Measurements from ENCODE around the gene KANSL1. TPM values are rescaled to one million over a fixed set of nuclear protein-coding genes. Genes with fewer than 3 reads are reported as not detected.

Gene KANSL1
- total RNA-seq, 1 experiment from 2014 or later, result 24.9 TPM

DNA sequence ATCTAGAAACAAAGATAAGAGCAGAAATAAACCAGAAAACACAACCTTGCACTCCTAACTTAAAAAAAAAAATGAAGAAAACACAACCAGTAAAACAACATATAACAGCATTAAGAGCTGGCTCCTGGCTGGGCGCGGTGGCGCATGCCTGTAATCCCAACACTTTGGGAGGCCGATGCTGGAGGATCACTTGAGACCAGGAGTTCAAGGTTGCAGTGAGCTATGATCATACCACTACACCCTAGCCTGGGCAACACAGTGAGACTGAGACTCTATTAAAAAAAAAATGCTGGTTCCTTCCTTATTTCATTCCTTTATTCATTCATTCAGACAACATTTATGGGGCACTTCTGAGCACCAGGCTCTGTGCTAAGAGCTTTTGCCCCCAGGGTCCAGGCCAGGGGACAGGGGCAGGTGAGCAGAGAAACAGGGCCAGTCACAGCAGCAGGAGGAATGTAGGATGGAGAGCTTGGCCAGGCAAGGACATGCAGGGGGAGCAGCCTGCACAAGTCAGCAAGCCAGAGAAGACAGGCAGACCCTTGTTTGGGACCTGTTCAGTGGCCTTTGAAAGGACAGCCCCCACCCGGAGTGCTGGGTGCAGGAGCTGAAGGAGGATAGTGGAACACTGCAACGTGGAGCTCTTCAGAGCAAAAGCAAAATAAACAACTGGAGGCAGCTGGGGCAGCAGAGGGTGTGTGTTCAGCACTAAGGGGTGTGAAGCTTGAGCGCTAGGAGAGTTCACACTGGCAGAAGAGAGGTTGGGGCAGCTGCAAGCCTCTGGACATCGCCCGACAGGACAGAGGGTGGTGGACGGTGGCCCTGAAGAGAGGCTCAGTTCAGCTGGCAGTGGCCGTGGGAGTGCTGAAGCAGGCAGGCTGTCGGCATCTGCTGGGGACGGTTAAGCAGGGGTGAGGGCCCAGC is 191.6 kb downstream of the KANSL1 start:
- no peak for DNase-seq (ENCODE audit: low spot score)

DNA sequence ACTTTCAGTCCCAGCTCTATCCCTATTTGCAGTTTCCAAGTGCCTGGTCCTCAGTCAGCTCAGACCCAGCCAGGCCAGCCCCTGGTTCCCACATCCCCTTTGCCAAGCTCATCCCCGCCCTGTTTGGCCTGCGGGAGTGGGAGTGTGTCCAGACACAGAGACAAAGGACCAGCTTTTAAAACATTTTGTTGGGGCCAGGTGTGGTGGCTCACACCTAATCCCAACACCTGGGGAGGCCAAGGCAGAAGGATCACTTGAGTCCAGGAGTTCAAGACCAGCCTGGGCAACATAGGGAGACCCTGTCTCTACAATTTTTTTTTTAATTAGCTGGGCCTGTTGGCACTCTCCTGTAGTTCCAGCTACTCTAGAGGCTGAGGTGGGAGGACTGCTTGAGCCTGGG is 192.5 kb downstream of the KANSL1 start:
- no peak for DNase-seq (ENCODE audit: low spot score)

DNA sequence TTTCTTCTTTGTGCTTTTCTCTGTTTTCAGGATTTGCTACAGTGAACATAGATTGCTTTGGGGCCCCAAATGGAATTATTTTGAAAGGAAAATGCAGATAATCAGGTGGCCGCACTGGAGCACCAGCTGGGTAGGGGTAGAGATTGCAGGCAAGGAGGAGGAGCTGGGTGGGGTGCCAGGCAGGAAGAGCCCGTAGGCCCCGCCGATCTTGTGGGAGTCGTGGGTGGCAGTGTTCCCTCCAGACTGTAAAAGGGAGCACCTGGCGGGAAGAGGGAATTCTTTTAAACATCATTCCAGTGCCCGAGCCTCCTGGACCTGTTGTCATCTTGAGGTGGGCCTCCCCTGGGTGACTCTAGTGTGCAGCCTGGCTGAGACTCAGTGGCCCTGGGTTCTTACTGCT is 192.9 kb downstream of the KANSL1 start:
- no peak for DNase-seq (ENCODE audit: low spot score)

DNA sequence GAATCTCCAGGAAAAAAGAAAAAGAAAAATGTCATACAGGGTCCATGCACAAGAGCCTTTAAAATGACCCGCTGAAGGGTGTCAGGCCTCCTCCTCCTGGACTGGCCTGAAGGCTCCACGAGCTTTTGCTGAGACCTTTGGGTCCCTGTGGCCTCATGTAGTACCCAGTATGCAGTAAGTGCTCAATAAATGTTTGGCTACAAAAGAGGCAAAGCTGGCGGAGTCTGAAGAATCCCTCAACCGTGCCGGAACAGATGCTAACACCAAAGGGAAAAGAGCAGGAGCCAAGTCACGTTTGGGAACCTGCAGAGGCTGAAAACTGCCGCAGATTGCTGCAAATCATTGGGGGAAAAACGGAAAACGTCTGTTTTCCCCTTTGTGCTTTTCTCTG is 193.3 kb downstream of the KANSL1 start:
- DNase-seq (ENCODE audit: low spot score), result no peak

DNA sequence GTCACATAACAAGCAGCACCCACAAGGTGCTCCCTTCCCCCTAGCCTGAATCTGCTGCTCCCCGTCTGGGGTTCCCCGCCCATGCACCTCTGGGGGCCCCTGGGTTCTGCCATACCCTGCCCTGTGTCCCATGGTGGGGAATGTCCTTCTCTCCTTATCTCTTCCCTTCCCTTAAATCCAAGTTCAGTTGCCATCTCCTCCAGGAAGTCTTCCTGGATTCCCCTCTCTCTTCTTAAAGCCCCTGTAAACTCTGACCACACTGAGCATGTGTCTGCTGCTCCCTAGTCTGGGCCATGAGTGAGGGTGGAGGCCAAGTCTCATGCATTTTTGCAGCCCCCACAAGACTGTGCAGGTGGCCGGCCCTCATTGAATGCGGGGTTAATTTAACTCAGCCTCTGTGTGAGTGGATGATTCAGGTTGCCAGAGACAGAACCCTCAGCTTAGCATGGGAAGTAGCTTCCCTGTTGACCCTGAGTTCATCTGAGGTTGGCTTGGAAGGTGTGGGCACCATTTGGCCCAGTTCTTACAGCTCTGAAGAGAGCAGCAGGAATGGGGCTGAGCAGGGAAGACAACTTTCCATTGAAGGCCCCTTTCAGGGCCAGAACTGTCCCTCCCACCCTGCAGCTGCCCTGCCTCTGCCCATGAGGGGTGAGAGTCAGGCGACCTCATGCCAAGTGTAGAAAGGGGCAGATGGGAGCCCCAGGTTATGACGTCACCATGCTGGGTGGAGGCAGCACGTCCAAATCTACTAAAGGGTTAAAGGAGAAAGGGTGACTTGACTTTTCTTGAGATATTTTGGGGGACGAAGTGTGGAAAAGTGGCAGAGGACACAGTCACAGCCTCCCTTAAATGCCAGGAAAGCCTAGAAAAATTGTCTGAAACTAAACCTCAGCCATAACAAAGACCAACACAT is 194.0 kb downstream of the KANSL1 start, which contains the start of gene STH:
STH (plus strand) TSS at position 264 of the 913 bp plus-strand sequence; CDS start at position 294, 30 bp downstream.
- DNase-seq (ENCODE audit: low spot score), result no peak

DNA sequence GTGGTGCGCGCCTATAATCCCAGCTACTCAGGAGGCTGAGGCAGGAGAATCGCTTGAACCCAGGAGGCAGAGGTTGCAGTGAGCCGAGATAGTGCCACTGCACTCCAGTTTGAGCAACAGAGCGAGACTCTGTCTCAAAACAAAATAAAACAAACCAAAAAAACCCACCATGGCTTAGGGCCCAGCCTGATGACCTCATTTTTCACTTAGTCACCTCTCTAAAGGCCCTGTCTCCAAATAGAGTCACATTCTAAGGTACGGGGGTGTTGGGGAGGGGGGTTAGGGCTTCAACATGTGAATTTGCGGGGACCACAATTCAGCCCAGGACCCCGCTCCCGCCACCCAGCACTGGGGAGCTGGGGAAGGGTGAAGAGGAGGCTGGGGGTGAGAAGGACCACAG is 195.6 kb downstream of the KANSL1 start:
- peak; percentile 22 for DNase-seq (ENCODE audit: low spot score)

DNA sequence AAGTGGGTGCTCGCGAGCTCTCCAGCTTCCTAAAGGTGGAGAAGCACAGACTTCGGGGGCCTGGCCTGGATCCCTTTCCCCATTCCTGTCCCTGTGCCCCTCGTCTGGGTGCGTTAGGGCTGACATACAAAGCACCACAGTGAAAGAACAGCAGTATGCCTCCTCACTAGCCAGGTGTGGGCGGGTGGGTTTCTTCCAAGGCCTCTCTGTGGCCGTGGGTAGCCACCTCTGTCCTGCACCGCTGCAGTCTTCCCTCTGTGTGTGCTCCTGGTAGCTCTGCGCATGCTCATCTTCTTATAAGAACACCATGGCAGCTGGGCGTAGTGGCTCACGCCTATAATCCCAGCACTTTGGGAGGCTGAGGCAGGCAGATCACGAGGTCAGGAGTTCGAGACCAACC is 196.1 kb downstream of the KANSL1 start:
- DNase-seq (ENCODE audit: low spot score), result no peak

DNA sequence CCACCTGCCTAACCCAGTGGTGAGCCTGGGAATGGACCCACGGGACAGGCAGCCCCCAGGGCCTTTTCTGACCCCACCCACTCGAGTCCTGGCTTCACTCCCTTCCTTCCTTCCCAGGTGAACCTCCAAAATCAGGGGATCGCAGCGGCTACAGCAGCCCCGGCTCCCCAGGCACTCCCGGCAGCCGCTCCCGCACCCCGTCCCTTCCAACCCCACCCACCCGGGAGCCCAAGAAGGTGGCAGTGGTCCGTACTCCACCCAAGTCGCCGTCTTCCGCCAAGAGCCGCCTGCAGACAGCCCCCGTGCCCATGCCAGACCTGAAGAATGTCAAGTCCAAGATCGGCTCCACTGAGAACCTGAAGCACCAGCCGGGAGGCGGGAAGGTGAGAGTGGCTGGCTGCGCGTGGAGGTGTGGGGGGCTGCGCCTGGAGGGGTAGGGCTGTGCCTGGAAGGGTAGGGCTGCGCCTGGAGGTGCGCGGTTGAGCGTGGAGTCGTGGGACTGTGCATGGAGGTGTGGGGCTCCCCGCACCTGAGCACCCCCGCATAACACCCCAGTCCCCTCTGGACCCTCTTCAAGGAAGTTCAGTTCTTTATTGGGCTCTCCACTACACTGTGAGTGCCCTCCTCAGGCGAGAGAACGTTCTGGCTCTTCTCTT is 196.8 kb downstream of the KANSL1 start:
- no peak for DNase-seq (ENCODE audit: low spot score)

DNA sequence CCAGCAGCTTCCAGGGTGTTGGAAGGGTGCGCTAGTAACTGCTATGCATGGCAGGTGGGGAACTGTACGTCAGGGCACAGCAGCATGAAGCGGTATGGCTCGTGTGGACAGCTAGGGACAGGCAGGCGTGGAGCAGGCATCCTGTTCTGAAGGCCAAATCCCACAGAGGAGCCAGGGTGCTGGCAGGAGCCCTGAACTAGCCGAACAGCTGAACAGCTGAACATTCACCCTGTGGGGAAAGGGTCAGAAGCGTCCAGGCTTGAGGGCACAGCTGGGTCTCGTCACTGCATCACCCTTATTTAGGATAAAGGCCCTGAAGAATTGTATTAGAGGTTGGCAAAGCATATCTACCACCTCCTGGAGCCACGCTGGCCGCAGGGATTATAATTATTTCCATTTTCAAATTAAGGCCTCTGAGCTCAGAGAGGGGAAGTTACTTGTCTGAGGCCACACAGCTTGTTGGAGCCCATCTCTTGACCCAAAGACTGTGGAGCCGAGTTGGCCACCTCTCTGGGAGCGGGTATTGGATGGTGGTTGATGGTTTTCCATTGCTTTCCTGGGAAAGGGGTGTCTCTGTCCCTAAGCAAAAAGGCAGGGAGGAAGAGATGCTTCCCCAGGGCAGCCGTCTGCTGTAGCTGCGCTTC is 197.5 kb downstream of the KANSL1 start:
- no peak for DNase-seq (ENCODE audit: low spot score)

DNA sequence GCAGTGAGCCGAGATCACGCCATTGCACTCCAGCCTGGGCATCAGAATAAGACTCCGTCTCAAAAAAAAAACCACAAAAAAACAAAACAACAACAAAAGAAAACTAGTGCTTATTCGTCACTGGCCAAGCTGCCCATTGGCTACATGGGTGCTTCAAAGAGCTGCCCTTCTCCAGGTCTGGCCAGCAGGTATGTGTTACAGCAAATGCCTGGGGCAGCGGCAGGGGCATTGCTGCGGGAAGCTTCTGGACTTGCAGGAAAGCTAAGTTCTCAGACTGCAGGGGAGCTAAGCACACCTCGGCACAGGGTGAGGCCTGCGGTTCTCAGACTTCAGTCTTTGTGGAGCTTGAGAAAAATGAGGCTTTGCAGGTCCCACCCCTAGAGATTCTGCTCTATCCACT is 198.2 kb downstream of the KANSL1 start:
- DNase-seq (ENCODE audit: low spot score), result no peak

DNA sequence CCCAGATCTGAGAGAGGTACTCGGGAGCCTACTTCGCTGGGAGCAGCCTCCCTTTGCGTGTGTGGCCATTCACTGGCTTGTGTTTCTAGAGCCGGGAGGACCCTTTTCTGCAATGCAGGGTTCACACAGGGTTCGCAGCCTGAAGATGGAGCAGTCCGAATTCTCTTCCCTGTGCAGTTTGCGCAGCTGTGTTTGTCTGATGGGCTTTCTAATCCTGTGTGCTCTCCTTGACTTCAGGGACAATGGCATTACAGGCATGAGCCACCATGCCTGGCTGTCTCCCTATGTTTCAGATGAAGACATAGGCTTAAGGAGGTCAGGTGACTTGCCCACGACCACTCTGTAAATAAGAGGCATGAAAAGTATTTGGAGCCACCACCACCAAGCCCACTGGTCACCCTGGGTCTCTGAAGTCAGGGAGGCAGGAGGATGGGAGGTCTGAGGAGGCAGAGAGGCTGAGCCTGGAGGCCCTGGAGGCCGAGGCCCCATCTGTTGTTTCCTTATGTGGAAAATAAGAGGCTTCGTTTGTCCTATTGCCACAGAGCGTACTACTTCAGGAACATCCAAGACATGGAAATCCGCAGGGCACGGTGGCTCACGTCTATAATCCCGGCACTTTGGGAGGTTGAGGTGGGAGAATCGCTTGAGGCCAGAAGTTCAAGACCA is 199.1 kb downstream of the KANSL1 start:
- DNase-seq (ENCODE audit: low spot score), result no peak

DNA sequence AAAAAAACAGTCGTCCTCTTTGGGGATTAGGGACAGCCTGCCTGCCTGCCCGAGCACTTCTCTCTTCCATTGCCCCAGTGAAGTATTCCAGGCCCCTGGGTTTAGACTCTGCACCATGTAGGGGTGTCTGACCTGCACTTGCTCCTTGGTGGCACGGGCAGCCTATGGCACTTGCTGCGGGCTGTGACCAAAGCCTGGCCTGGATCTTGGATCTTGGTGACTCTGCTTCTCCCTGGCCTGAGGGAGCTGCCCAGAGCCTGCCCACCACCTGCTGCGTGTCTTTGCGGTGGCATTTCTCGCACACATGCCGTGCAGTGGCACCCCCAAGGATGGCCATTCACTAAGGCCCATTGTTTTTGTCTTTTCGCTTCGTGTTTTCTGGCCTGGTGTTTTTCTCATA is 200.3 kb downstream of the KANSL1 start:
- no peak for DNase-seq (ENCODE audit: low spot score)

DNA sequence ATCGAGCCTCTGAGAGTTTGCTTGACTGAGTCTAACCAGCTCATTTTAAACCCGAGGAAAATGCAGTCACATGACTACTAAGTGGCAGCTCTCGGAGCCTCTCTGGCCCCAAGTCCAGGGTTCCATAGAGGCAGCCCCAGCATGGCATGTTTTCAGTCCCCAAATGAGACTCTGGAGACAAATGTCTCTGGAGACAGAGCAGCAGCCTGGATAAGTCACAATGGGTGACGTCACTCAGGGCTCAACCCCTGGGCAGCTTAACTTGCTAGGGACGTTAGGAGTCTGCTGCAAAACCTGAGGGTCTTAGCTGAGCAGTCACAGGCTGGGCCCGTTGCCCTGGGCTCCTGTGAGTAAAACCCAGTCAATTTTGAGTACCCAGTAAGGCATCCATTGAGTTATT is 201.1 kb downstream of the KANSL1 start:
- no peak for DNase-seq (ENCODE audit: low spot score)

DNA sequence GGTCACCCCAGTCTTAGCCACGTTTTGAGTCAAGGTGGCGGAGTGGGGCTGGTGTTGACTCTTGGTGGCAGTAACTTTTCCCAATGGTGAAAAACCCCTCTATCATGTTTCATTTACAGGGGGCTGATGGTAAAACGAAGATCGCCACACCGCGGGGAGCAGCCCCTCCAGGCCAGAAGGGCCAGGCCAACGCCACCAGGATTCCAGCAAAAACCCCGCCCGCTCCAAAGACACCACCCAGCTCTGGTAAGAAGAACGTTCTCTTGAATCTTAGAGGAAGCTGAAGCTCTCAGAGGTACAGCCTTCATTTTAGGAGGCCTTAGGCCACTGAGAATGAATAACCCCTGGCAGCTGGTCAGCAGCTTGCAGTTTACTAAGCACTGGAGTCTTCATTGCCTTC is 201.9 kb downstream of the KANSL1 start:
- DNase-seq (ENCODE audit: low spot score), result no peak

DNA sequence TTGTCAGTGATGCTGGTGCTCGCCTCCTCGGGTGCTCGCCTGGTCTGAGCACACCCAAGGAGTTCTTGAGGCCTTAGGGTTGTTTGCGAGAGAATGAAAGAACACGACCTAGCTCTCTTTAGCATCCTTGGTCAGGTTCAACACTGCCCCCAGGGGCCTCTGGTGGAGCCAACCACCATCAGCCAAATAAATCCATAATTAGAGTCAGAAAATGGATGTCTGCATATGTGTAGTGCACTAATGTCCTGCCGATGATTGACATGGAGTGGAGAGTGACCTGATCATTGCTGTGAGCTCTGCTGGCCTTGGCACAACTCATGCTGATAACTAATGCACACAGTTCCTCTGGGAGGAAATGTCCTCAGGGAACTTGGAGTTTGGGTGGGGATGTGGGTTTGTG is 202.3 kb downstream of the KANSL1 start:
- no peak for DNase-seq (ENCODE audit: low spot score)

DNA sequence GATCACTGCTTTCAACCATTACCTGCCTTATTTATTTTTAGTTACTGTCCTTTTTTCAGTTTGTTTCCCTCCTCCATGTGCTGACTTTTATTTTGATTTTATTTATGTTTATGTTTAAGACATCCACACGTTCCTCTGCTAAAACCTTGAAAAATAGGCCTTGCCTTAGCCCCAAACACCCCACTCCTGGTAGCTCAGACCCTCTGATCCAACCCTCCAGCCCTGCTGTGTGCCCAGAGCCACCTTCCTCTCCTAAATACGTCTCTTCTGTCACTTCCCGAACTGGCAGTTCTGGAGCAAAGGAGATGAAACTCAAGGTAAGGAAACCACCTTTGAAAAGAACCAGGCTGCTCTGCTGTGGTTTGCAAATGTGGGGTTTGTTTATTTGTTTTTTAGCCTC is 203.5 kb downstream of the KANSL1 start:
- no peak for DNase-seq (ENCODE audit: low spot score)

DNA sequence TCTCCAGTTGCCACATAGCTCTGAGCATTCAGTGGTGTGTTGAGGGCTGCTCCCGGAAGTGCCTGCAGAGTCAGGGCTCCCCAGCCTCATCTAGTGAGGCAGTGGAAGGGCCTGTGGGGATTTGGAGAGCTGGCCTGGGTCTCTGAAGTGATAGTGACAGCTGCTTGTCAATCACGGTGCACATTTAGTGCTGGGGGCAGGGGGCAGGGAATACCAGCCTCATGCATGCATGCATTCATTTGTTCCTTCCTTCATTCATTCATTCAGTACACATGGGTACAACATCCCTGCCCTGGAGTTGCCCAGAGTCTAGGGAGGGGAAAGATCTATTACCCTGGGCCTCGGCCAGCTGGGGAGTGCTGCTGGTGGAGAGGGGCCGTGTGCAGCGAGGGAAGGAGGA is 205.5 kb downstream of the KANSL1 start:
- no peak for DNase-seq (ENCODE audit: low spot score)

DNA sequence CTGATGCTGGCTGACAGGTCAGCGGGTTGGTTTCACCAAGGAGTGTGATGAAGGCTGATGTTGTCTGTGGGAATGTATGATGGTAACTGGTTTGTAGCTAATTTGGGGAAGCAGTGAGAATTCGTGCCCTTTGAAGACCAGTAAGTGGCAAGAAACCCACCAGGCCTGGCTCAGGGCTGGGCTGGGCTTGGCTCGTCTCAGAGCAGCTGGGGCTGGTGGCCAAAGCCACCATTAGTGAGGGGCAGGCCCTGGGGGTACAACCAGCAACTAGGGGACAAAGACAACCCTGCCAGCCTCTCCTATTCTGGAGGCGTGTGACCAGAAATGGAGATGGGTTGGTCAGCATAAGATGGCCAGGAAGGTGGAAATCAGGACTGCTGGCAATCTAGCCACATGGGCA is 207.2 kb downstream of the KANSL1 start:
- no peak for DNase-seq (ENCODE audit: low spot score)

DNA sequence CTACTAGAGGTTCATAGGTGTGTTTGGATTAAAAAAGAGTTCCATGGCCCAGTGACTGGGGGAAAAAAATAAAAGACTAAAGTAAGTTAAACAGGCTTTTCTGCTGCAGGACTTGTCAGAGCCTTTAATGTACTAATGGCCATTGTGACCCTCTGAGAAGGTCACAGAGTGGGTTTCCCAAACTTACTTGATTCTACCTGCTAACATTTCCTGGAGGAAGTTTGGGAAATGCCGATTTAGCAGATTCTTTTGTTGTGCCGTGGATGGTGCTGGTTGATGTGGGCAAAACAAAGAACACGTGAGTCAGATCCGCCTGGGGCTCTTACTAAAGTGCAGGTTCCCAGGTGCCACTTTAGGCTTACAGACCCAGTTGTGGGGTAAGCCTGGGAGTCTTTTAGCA is 207.8 kb downstream of the KANSL1 start:
- DNase-seq (ENCODE audit: low spot score), result no peak

DNA sequence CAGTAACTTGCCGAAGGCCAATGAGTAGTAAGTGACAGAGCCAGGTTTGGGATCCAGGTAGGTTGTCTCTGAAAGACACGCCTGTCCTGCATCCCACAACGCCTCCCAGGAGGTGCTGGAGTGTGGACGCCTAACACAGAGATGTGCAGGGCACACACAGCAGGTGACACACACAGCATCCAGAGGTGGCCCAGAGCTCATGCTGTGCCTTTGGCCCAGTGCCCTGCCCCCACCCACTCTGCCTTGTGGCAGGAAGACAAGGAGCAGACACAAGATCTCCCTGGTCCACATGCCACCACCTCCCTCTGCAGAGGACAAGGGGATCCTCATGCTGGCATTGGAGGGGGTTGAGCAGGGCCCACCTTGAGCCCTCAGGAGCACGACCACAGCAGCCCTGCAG is 208.9 kb downstream of the KANSL1 start:
- no peak for DNase-seq (ENCODE audit: low spot score)
